NT2/D1 (cell line): ENCODE measurements around the gene CARD9.

Experiments used
- DNase-seq: peaks from one replicate; pipeline ENCODE4 v3.0.0-alpha.2; 2011; ENCODE audit warnings: low read depth, low spot score
- H3K27me3 ChIP-seq: 2 replicates; pipeline ENCODE4 v1.6.0; 2011; ENCODE audit warnings: mild to moderate bottlenecking; ENCODE audit not compliant: insufficient read length, insufficient read depth
- H3K36me3 ChIP-seq: 2 replicates; pipeline ENCODE4 v1.6.1; 2011; ENCODE audit warnings: mild to moderate bottlenecking, low read length, mixed read lengths; ENCODE audit not compliant: insufficient read depth, insufficient read length
- H3K4me1 ChIP-seq: 2 replicates; pipeline ENCODE4 v1.5.1; 2011; ENCODE audit not compliant: insufficient read depth, insufficient read length
- H3K4me3 ChIP-seq: 2 replicates; pipeline ENCODE4 v1.5.1; 2011; ENCODE audit warnings: low read depth; ENCODE audit not compliant: insufficient read length
- H3K9ac ChIP-seq: 2 replicates; pipeline ENCODE4 v1.6.0; 2011; ENCODE audit warnings: low read depth; ENCODE audit not compliant: insufficient read length
- H3K9me3 ChIP-seq: 2 replicates; pipeline ENCODE4 v1.5.1; 2011; ENCODE audit warnings: mild to moderate bottlenecking, low read length; ENCODE audit not compliant: insufficient read depth
- SUZ12 ChIP-seq: IDR thresholded peaks from 2 replicates; pipeline ENCODE4 v1.6.1; 2011; ENCODE audit not compliant: insufficient read length, insufficient read depth; ENCODE audit errors: extremely low read depth
- YY1 ChIP-seq: IDR thresholded peaks from 2 replicates; pipeline ENCODE4 v1.6.1; 2011; ENCODE audit not compliant: insufficient read length, insufficient read depth
- ZNF274 ChIP-seq: IDR thresholded peaks from 2 replicates; pipeline ENCODE4 v1.6.1; 2011; ENCODE audit warnings: mild to moderate bottlenecking, low read depth, low read length

The CARD9 gene

GRCh38 chr9:136347472-136348256 lies 25.8 kb downstream of the CARD9 start:
- TF ChIP-seq YY1 (no peak), SUZ12 (no peak)
- no peaks in the 10 kb centered on the region; the same call in 1 of the 2 replicates for H3K9me3 ChIP-seq
- peak overlapping the region; percentile 42 for H3K9ac ChIP-seq
- no peak overlapping the region for H3K4me3 ChIP-seq
- no peaks in the 10 kb centered on the region for H3K27me3 ChIP-seq
- no peak for DNase-seq
- H3K36me3 ChIP-seq: peaks cover 26% of the 10 kb centered on the region
- peaks cover 32% of the 10 kb centered on the region for H3K4me1 ChIP-seq

GRCh38 chr9:136346927-136347465 lies 26.5 kb downstream of the CARD9 start:
- Histone ChIP-seq H3K4me1 (peaks cover 35% of the 10 kb centered on the region), H3K9me3 (no peaks in the 10 kb centered on the region; the same call in 1 of the 2 replicates), H3K27me3 (no peaks in the 10 kb centered on the region), H3K36me3 (peaks cover 28% of the 10 kb centered on the region), H3K9ac (no peak overlapping the region), H3K4me3 (no peak overlapping the region)
- no peak for TF ChIP-seq YY1
- TF ChIP-seq ZNF274: no peak
- TF ChIP-seq SUZ12: no peak
- no peak for DNase-seq

- TF ChIP-seq ZNF274: no peak
- TF ChIP-seq YY1: no peak
- TF ChIP-seq SUZ12: no peak
These were observed 27.4 kb downstream of the CARD9 start for GRCh38 chr9:136346157-136346481.

GRCh38 chr9:136345281-136346156 lies 27.9 kb downstream of the CARD9 start:
- Histone ChIP-seq H3K4me3 (no peak overlapping the region), H3K9ac (peak overlapping the region; percentile 68)
- no peak for DNase-seq

More at GRCh38 chr9:136346157-136346481, 27.4 kb downstream of the CARD9 start:
- Histone ChIP-seq H3K36me3 (peaks cover 36% of the 10 kb centered on the region), H3K27me3 (no peaks in the 10 kb centered on the region), H3K4me1 (peaks cover 36% of the 10 kb centered on the region), H3K9ac (peak overlapping the region; percentile 68), H3K4me3 (no peak overlapping the region), H3K9me3 (no peaks in the 10 kb centered on the region; the same call in 1 of the 2 replicates)
- DNase-seq: no peak

GRCh38 chr9:136344544-136345280 lies 28.8 kb downstream of the CARD9 start:
- Histone ChIP-seq H3K27me3 (no peaks in the 10 kb centered on the region), H3K36me3 (peaks cover 44% of the 10 kb centered on the region), H3K4me1 (peaks cover 42% of the 10 kb centered on the region), H3K9me3 (no peaks in the 10 kb centered on the region), H3K4me3 (no peak overlapping the region), H3K9ac (peak overlapping the region; percentile 68)
- TF ChIP-seq YY1 (no peak), ZNF274 (no peak)
- no peak for DNase-seq

More at GRCh38 chr9:136345281-136346156, 27.9 kb downstream of the CARD9 start:
- Histone ChIP-seq H3K36me3 (peaks cover 36% of the 10 kb centered on the region), H3K9me3 (no peaks in the 10 kb centered on the region; the same call in 1 of the 2 replicates), H3K4me1 (peaks cover 38% of the 10 kb centered on the region), H3K27me3 (no peaks in the 10 kb centered on the region)
- TF ChIP-seq SUZ12: no peak
- no peak for TF ChIP-seq ZNF274
- TF ChIP-seq YY1: no peak

DNA sequence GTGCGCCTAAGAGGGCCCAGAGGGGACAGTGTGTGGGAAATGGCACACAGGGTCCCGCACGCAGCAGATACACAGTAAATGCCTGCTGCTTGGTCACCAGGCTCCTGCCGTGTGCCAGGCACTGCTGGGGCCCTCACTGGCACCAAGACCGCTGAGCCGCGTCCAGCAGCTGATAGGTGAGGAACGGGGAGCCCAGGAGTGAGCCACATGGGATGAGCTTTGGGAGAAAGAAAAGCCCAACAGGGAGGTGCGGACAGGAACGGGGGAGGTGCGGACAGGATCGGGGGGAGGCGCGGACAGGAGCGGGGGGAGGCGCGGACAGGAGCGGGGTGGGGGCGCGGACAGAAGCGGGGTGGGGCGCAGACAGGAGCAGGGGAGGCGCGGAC lies 29.6 kb downstream of the CARD9 start:
- no peaks in the 10 kb centered on the region for H3K27me3 ChIP-seq
- no peak for DNase-seq
- no peaks in the 10 kb centered on the region for H3K9me3 ChIP-seq
- H3K4me1 ChIP-seq: peaks cover 45% of the 10 kb centered on the region
- TF ChIP-seq ZNF274: no peak
- TF ChIP-seq YY1: no peak
- no peak overlapping the region for H3K4me3 ChIP-seq
- H3K36me3 ChIP-seq: peaks cover 41% of the 10 kb centered on the region
- peak overlapping the region; percentile 64 for H3K9ac ChIP-seq
